HG03571 (cell line): ENCODE measurements around the gene MARCO.
"Not testable (repeated sequence)": the region's sequence is repeated elsewhere in the genome, so short reads cannot be mapped to it uniquely, and the experiment has no call there.

Experiments used
- ATAC-seq: cut with Tn5 transposase; IDR thresholded peaks from one replicate; pipeline ENCODE4 v1.9.1; 2021; ENCODE audit not compliant: unreplicated experiment

The MARCO gene

DNA sequence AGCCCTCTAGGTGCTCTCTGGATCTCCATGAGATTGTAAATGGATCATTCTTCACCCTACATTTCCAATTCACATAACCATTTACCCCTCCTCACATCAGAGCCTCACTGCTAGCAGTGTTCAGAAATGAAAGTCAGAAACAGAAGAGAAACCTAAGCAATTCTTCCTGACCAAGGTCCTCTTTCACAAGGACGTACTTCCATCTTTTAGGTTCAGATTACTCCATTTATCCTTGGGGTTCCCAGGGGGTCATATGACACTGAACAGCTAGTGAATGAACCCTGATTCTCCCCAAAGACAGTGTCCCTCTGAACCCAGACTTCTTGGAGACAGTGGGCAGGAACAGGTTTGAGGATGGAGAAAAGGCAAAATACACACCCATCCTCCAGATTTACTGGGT is 12.9 kb upstream of the MARCO start:
- no peak for ATAC-seq

DNA sequence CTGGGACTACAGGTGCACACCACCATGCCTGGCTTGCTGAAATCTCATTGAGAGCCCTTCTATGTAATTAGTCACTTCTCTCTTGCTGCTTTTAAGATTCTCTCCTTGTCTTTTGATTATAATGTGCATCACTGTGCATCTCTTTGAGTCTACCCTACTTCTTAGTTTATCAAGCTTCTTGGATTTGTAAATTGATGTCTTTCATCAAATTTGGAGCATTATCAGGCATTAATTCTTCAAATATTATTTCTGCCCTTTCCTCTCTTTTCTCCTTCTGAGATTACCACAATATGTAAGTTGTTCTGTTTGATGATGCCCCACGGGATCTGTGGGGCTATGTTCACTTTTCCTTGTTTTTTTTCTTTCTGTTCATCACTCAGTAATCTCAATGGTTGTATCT is 9.0 kb upstream of the MARCO start:
- ATAC-seq: no peak

DNA sequence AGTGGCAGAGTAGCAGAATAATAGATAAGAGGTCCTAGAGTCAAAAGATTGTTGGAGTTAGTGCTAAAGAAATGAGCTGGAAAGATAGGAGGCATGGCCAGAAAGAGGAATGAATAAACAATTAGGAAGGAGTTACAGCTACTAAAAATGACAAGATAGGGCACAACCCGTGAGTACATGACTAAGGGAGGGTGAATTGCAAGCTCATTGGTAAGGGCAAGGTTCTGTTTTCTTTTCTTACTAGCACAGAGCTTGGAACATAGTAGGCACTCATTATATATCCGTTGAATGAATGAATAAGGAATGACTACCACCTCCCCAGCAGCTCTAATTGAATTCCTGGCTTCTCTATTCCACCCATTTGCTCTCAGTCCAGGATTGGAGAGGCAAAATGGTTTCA is 5.7 kb upstream of the MARCO start:
- ATAC-seq: no peak

DNA sequence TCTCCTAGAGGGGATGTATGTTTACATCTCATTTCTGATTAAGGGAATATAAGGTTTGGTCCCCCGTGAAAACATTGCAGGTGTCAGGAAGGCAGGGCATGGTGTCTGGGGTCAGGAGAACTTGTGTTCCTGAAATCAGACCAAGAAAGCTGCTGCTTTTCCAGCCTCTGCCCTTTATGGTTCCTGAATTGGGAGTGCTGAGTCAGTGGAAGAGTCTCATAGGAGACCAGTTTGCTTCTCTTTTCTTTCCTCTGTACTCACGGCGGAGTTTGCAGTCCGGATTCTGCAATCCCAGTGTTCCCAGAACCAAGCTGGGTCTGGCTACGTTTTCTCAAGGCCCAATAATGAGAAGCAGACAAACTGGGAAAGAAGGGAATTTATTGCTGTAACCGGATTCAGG is 5.1 kb upstream of the MARCO start:
- no peak for ATAC-seq

DNA sequence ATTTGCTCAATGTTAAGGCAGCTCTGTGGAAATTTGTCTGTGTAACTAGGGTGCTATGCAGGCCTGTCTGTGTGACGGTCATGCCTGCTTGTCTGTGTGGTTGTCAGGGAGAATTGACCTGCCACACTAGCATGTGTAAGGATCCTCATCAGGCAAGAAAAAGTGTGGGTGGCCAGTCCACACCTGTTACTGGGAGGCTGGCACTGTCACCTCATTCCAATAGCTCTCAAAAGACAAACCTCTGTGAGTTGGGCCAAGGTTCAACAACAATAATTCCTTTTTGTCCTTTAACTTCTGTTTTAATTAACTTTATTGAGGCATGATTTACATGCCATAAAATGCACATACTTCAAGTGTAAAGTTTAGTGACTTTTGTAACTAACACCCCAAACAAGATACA is 4.2 kb upstream of the MARCO start:
- ATAC-seq: no peak

DNA sequence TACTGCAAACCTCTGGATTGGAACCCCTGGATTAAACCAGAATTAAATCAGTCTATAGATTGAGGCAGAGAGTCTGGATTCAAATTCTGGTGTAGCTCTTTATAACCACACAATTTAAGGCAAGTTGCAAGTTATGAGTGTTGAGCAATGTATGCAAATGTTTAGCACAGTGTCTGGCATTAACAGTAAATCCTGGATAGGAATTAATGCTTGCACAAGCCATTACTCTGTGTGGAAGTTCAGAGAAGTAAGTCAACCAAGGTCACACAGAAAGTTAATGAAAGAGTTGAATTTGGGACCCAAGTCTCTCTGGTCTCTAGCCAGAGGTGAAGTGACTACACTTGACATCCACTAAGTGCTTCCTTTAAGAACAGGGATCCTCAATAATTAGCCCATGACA is 2.0 kb upstream of the MARCO start:
- no peak for ATAC-seq

DNA sequence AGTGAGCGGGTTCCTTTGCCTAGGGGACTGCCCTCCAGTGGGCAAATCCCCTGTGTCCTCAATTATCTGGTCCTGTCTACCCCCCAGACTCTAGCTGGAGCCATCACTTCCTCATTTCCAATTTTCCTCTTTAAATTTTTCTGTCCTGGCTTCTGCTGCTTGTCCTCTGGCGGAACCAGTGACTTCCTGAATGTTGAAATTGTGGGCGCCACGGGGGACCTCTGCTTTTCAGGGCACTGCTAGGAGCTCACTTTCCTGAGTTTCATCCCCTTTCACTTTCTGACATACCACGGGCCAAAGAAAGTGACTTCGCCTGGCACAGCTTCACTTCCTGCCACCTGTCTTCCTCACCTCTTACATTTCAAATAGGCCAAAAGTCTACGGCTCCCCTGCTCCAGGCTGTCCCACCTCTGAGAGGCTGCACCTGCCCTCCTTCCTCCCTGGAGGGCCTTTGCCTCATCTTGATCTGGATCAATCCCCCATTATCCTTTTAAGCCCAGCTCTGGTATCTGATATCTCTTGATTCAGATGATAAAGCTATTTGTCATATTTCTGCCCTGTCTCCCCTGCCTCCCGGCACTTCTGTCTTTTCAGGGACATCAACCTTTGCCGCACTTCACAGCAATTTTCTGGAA is 1.4 kb upstream of the MARCO start:
- ATAC-seq: no peak

DNA sequence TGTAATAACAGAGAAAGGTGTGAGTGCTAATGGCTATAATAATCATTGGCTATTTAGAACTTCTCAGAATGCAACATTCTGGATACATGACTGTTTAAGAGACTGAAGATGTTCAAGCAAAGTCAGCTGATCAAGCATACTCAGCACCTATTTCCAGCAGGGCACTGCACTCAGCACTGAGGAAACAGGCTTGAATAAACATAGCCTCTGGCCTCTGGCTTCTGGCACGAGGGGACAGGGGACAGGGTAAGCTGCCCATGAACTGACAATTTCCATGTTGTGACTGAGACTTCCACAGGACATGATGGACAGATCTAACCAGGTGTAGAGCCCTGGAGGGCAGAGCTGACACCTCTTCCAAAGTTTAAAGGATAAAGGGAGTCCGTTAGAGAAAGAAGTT is 1.3 kb downstream of the MARCO start:
- ATAC-seq: no peak

DNA sequence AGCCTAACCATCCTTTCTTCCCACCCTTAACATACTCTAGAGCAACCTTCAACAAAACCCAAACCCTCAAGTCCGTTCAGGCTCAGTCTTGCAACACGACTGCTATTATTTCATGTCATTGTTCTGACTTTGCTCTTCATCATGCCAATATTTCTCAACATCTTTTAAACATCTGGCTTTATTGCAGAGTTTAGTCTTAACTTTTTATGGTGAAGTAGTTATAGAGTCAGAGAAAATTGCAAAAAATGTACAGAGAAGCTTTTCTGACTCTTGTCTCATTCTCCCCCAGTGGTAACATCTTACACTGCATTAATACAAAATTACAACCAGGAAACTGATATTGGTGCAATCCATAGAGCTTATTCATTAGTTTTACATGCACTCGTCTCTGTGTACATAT is 3.9 kb downstream of the MARCO start:
- ATAC-seq: no peak

DNA sequence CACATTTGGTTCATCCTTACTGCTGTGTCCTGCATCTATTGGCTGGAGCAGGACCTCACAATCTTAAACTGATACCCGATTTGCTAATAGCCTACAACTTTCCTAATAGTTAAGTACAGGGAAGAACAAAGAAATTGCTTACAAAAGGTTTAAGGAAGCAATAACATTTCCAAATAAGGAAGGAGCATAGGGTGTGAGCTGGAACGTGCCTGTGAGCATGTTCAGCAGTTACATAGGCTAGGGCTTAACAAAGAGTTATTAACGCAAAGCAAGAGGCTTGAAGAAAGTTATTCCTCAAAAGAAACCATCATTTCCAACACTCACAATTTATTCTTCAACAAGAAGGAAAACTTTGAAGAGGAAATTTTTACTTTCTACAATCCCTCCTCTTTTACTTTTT is 6.3 kb downstream of the MARCO start:
- ATAC-seq: not testable (repeated sequence)

DNA sequence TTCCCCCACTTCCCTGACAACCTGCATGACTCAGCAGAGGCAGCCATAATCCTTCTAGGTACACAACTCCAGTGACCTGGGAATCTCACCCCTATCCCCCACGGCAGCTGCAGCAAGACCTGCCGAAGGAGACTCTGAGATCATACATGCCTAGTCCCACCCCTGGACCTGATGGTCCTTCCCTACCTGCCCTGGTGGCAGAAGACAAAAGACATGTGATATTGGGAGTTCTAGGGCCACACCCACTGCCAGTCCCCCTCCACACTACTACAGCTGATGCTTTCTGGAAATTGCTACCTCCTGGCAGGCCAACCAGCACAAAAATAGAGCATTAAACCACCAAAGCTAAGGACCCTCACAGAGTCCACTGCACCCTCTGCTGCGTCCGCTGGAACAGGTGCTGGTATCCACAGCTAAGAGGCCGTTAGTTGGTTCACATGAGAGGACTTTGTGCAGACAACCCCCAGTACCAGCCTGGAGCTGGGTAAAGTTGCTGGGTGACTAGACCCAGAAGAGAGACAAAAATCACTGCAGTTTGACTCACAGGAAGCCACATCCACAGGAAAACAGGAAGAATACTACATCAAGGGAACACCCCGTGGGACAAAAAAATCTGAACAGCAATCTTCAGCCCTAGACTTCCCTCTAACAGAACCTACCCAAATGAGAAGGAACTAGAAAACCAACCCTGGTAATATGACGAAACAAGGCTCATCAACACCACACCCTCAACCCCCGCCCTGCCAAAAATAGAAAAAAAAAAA is 12.5 kb downstream of the MARCO start:
- no peak for ATAC-seq

DNA sequence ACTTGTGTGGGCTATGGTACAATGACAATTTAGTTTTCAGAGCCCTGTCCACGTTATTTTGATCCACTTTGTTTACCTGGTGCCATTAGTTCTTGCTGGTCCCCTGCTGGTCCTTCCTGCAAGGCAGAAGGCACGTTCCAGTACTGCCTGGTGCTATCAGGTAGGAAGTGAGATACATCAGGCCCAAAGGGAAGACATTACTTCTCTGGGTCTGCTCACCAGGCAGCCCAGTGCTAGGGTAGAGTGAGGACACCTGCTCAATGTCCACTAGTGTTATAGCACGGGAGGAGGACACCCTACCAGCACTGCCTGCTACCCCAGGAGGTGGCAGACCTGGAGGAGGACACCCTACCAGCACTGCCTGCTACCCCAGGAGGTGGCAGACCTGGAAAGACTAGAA is 23.7 kb downstream of the MARCO start:
- ATAC-seq: no peak

DNA sequence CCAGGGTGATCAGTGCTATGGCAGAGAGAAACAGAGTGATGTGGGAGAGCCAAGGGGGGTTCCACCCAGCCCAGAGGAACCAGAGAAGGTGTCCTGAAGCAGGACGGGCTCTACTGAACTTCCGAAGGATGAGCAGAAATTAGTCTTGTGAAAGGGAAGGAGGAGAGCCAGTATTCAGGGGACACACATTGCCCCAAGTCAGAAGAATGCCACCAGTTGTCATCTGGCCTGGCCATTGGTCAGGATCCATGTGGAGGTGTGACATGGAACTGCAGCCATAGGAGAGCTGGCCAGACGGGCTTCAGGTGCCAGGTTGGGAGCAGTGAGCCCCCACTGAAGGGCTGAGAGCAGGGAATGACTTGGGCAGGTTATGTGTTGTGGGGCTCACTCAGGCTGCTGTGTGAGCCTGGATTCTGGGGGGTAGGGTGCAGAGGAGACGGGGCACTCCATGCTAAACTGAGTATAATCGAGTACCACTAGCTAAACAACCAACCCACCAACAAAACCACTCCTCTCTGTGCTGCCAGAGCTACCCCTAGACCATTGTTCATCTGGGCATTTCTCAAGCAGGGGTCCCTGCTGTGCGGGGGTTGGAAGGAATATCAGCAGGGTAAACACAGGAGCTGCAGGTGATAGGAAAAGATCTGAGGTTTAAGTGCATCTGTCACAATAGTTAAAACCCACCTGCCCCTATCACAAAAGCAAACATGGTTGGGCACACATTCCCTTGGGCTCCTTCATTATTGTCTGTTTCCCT is 25.3 kb downstream of the MARCO start:
- ATAC-seq: no peak

DNA sequence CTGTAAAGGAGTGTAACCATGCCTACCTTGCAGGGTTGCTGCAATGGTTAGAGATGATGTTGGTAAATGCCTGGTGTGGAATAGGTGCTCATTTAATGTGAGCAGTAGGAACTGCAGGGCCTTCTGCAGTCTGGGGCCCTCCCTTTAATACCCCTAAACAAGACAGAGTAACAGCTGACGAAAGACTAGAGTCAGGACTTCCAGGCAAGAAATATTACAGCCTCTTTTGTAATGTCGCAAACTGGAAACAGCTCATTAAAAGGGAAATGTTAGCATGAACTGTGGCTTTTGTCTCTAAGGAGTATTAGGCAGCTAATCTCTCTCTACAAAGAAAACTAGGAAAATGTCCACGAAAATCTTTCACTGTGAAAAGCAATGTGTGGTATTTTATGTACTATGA is 26.0 kb downstream of the MARCO start:
- ATAC-seq: no peak

DNA sequence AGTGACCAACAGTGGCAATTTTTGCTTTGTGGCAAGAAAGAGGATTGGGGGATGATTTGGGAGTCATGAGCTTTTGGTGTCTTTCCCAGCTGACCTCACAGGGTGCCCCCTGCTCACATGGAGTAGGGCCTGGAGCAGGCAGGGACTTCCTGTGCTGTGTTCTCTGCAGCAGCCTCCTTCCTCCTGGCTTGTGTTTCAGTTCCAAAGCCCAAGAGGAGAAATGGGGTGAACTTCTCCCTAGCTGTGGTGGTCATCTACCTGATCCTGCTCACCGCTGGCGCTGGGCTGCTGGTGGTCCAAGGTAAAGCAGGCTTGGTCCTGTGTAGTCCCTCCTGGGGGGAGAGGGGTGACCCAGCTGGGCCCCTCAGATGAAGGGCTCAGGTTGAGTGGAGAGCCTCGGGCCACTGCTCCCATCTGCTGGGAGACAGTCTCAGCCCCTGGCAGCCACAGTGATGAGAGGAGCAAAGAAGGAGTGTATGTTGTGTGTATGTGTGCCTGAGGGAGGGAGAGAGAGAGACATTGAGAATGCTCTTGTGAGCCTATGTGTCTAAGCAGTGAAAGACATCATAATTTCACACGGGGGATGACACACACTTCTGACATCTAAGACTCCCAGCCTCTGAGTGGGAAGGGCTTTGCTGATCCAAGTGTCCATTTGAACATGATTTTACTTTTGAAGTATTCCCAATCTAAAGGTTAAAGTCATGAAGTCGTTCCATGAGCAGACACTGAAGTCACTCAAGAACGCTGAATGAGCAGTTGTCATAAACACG is 27.2 kb downstream of the MARCO start:
- ATAC-seq: no peak

DNA sequence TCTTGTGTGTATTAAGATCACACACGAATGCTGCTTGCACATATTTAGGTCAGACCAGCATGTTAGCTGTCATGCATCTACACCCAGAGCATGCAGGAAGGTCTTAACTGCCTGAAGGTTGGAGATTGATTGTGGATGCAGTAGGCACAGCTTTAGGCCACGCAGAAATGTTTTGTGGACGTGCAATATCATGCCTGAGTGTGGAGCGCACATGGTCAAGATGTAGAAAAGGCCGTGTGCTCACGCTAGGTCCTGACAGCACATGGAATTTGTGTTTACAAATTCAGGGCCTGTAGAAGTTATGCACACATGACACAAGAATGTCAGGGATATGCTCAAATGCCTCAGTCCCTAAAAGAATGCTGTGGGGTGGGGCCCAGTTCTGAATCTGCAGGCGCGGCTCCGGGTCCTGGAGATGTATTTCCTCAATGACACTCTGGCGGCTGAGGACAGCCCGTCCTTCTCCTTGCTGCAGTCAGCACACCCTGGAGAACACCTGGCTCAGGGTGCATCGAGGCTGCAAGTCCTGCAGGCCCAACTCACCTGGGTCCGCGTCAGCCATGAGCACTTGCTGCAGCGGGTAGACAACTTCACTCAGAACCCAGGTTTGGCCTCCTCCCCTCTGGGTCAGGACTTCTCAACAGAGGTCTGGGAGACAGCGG is 27.9 kb downstream of the MARCO start:
- no peak for ATAC-seq

DNA sequence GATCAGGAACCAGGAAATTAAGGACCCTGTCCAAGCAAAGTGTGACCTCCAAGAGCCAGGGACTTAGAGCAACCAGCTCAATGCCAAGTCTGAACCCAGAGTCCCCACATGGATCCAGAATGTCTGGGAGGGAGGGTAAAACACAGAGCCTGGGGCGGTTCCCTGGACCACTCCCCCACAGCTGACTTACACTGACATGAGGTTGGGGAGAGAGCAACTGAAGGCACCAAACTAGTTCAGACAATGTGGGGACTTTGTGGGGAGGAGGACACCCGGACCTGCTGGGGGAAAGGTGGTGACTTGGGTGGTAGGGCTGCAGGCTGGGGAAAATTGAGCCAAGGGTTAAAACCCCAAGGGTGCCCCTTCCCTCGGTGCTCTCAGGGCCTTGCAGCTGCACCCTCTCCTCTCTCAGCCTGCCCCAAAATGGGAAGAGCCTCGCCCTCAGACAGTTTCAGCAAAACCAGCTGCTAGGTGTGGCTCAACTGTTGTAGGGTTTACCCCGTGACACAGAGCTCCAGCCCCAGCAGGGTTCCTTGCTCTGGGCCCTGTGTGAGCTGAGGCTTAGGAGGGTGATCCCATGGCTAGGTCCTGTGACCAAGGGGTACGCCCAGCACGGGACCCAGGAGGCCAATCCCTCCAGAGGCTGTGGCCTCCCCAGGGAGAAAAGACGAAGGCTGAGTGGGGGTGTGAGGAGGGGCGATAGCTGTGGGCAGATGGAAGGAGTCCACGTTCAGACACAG is 28.6 kb downstream of the MARCO start:
- ATAC-seq: no peak

DNA sequence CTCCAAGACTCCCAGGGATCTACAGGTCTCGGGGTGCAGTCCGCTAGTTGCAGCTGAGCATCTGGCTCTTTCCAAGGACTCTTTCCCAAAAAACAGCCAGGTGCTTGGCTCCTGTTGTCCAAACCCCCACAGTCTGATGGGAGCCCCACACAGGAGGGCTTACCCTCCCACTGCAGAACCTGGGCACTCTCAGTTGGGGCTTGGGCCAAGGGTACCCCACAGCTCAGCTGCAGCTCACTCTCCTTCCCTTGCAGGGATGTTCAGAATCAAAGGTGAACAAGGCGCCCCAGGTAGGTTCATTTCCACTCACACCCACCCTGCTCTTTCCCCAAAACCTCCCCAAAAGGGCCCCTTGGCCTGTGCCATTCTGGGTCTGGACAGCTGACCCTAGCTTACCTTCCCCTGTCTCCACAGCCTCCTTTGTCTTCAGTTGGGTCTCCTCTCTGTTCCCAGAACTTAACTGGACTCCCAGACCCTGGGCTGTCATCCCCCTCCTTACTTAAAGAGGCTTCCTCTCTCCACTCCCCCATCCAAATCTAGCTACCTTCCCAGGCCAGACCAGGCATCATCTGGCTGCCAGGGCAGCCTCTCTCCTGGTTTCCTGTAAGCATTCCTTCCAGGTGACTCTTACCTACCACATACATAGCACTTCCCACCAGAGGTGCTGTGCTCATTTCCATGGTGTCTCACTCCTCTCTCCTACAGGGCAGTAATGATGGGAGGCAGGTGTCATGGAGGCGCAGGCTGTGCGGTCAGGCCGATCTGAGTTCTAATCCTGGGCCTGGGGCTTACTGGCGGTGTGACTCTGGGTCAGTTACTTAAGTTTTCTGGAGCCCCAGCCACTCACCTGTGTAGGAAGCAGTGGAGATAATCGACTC is 29.5 kb downstream of the MARCO start:
- no peak for ATAC-seq

DNA sequence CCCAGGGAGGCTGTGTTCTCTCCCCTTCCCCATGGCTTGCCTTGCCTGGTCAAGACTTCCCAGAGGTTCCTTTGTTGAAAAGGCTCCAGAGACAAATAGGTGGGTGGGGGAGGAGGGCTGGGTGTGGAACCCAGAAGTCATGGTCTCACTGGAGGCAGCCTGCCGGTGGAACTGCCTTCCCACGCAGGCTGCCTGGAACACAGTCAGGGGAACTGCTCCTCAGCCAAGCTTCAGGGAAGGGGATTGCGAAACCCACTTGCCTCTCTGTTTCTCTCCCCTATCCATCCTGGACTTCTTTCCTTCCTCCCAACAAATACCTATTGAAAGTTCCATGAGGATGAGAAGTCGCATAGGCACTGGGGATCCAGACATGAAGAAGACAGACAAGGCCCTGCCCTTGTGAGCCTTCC is 31.6 kb downstream of the MARCO start:
- no peak for ATAC-seq
